Measurements from ENCODE around the gene TMEM217.

- no peak for TF ChIP-seq CTCF (IDR thresholded peaks at IDR 0.05)
- no peak for TF ChIP-seq EZH2 (IDR thresholded peaks at IDR 0.05; ENCODE audit: borderline replicate concordance, insufficient read depth, low read depth, low read length, poor library complexity, severe bottlenecking)
Measured at GRCh38 chr6:37190159-37190535, 67.8 kb downstream of the TMEM217 start.

All from B cell (primary cell).